HCT116 (cell line): ENCODE results near the gene UGT1A9. TPM values are rescaled to one million over a fixed set of nuclear protein-coding genes. Genes with fewer than 3 reads are reported as not detected.

ENCODE experiments used
- ATAC-seq: fragments of 200-7000 bp; cut with Tn5 transposase; 2 replicates; pipeline ENCODE4 v1.9.1; 2020; ENCODE audit warnings: mild to moderate bottlenecking, moderate library complexity
- Bru-seq: library from RNA; stranded (reverse); fragments of 400-500 nt; gene quantifications from one replicate; lab custom pipeline; 2021; lab: Mats Ljungman, UMichigan
- BruChase-seq, 2 experiments: library from RNA; stranded (reverse); fragments of 400-500 nt; gene quantifications; one replicate each; lab custom pipeline; 2021; lab: Mats Ljungman, UMichigan
- BruUV-seq: library from RNA; stranded (reverse); fragments of 400-500 nt; replicated peaks from 2 replicates; lab custom pipeline; 2021; lab: Mats Ljungman, UMichigan
- CTCF ChIA-PET: fragments of 300-600 bp; sonication (Branson Sonifier 250); formaldehyde crosslinking; loops from one replicate; lab custom pipeline; 2021; ENCODE audit warnings: antibody characterized with exemption; lab: Charles Lee
- POLR2A ChIA-PET: fragments of 300-600, 350-600 bp; sonication (Branson Sonifier 250); formaldehyde crosslinking; loops from one replicate; lab custom pipeline; 2021; ENCODE audit warnings: antibody characterized with exemption; lab: Charles Lee
- RAD21 ChIA-PET, 2 experiments: fragments of 300-600 bp; sonication (Branson Sonifier 250); formaldehyde crosslinking; loops; one replicate each; lab custom pipeline; 2023; ENCODE audit warnings: low total read pairs in 2 of 2; ENCODE audit not compliant: uncharacterized antibody in 2 of 2, unreplicated experiment in 2 of 2, low non-redundant PET in 1 of 2; lab: Charles Lee
- DNase-seq: peaks from one replicate; pipeline ENCODE4 v3.0.0-alpha.2; 2010; ENCODE audit warnings: low read depth, low spot score
- H2AFZ ChIP-seq: fragments of 200-600 bp; shearing (Covaris generic), sonication (generic); 2 replicates; pipeline ENCODE4 v1.6.1; 2017; ENCODE audit warnings: low read depth, mixed run types, mixed read lengths, antibody characterized with exemption, low read length; ENCODE audit not compliant: poor library complexity, severe bottlenecking
- H3K27ac ChIP-seq: 2 replicates; pipeline ENCODE4 v1.5.1; 2012; ENCODE audit warnings: low read depth, low read length
- H3K27me3 ChIP-seq: fragments of 200-600 bp; sonication (generic); 2 replicates; pipeline ENCODE4 v1.6.1; 2016; ENCODE audit warnings: mixed run types, low read length, mixed read lengths; ENCODE audit not compliant: insufficient read depth
- H3K36me3 ChIP-seq, 2 experiments: fragments of 200-500 bp in 1 of 2; fragments of 200-600 bp in 1 of 2; sonication (Bioruptor generic) in 1 of 2; sonication (generic) in 1 of 2; 2 replicates each; pipeline versions ENCODE4 v1.5.1 to v1.6.1; 2014 to 2016; ENCODE audit warnings: low read length in 2 of 2, inconsistent platforms in 1 of 2, mixed read lengths in 1 of 2, mixed run types in 1 of 2; ENCODE audit not compliant: insufficient read depth in 2 of 2, control insufficient read depth in 1 of 2
- H3K4me1 ChIP-seq, 2 experiments: fragments of 200-600 bp in 1 of 2; sonication (generic) in 1 of 2; 2 replicates each; pipeline versions ENCODE4 v1.5.1 to v1.6.1; 2012 to 2017; ENCODE audit warnings: low read length in 2 of 2, inconsistent platforms in 1 of 2, mild to moderate bottlenecking in 1 of 2, mixed read lengths in 1 of 2, mixed run types in 1 of 2, moderate library complexity in 1 of 2; ENCODE audit not compliant: insufficient read depth in 2 of 2, control insufficient read depth in 1 of 2
- H3K4me2 ChIP-seq: fragments of 200-600 bp; sonication (generic); 2 replicates; pipeline ENCODE4 v1.6.1; 2017; ENCODE audit warnings: mixed run types, low read length, mixed read lengths
- H3K4me3 ChIP-seq, 2 experiments: fragments of 200-600 bp in 1 of 2; sonication (generic) in 1 of 2; replicated peaks in 1 of 2; 2 replicates each; pipeline ENCODE4 v1.5.1; 2011 to 2016; ENCODE audit warnings: low read length in 2 of 2, control low read depth in 1 of 2, low read depth in 1 of 2, mild to moderate bottlenecking in 1 of 2, mixed read lengths in 1 of 2, mixed run types in 1 of 2
- H3K79me2 ChIP-seq: fragments of 200-600 bp; sonication (generic); 2 replicates; pipeline ENCODE4 v1.6.1; 2017; ENCODE audit warnings: mild to moderate bottlenecking, mixed run types, low read length, moderate library complexity, mixed read lengths; ENCODE audit not compliant: insufficient read depth
- H3K9ac ChIP-seq: fragments of 200-600 bp; sonication (generic); 2 replicates; pipeline ENCODE4 v1.6.1; 2016; ENCODE audit warnings: low read length, mixed read lengths
- H3K9me2 ChIP-seq: fragments of 200-600 bp; sonication (generic), shearing (Covaris generic); 2 replicates; pipeline ENCODE4 v1.6.1; 2017; ENCODE audit warnings: mixed run types, mild to moderate bottlenecking, moderate library complexity; ENCODE audit not compliant: insufficient read depth
- H3K9me3 ChIP-seq, 2 experiments: fragments of 200-500 bp in 1 of 2; fragments of 200-600 bp in 1 of 2; sonication (Bioruptor generic) in 1 of 2; sonication (generic) in 1 of 2; 2 replicates each; pipeline ENCODE4 v1.6.1; 2014 to 2017; ENCODE audit warnings: low read length in 2 of 2, mixed read lengths in 2 of 2, inconsistent platforms in 1 of 2, low read depth in 1 of 2, mild to moderate bottlenecking in 1 of 2, mixed run types in 1 of 2, moderate library complexity in 1 of 2; ENCODE audit not compliant: control insufficient read depth in 1 of 2, insufficient read depth in 1 of 2
- H4K20me1 ChIP-seq: fragments of 200-600 bp; sonication (generic), shearing (Covaris generic); 2 replicates; pipeline ENCODE4 v1.6.1; 2017; ENCODE audit warnings: mixed run types, mild to moderate bottlenecking, moderate library complexity; ENCODE audit not compliant: insufficient read depth
- ATF3 ChIP-seq: IDR thresholded peaks from 2 replicates; pipeline ENCODE4 v1.6.1; 2012
- CBX3 ChIP-seq: IDR thresholded peaks from 2 replicates; pipeline ENCODE4 v1.6.1; 2012; ENCODE audit warnings: low read depth
- CTCF ChIP-seq, 3 experiments: fragments of 200-600 bp in 1 of 3; sonication (generic) in 1 of 3; IDR thresholded peaks in 2 of 3; conservative IDR thresholded peaks in 1 of 3; 2 replicates each; pipeline ENCODE4 v1.5.1; 2012 to 2017; ENCODE audit warnings: low read depth in 2 of 3, low read length in 2 of 3, antibody characterized with exemption in 1 of 3, borderline replicate concordance in 1 of 3, control low read depth in 1 of 3, mild to moderate bottlenecking in 1 of 3, mixed read lengths in 1 of 3, mixed run types in 1 of 3, moderate library complexity in 1 of 3; ENCODE audit not compliant: insufficient read depth in 1 of 3
- EGR1 ChIP-seq: IDR thresholded peaks from 2 replicates; pipeline ENCODE4 v1.6.1; 2012; ENCODE audit warnings: low read depth
- ELF1 ChIP-seq: IDR thresholded peaks from 2 replicates; pipeline ENCODE4 v1.6.1; 2012; ENCODE audit warnings: low read depth, borderline replicate concordance
- EZH2 ChIP-seq: fragments of 200-600 bp; sonication (generic); IDR thresholded peaks from 2 replicates; pipeline ENCODE4 v1.6.1; 2017; ENCODE audit warnings: antibody characterized with exemption, mixed run types
- EZH2phosphoT487 ChIP-seq: fragments of 200-600 bp; IDR thresholded peaks from 2 replicates; pipeline ENCODE4 v1.6.1; 2018; ENCODE audit warnings: antibody characterized with exemption, borderline replicate concordance
- FOSL1 ChIP-seq: IDR thresholded peaks from 2 replicates; pipeline ENCODE4 v1.6.1; 2012; ENCODE audit warnings: low read depth
- JUND ChIP-seq: IDR thresholded peaks from 2 replicates; pipeline ENCODE4 v1.6.1; 2012
- MAX ChIP-seq: IDR thresholded peaks from 2 replicates; pipeline ENCODE4 v1.6.1; 2012
- POLR2A ChIP-seq: IDR thresholded peaks from 2 replicates; pipeline ENCODE4 v1.7.0; 2011; ENCODE audit warnings: borderline replicate concordance; ENCODE audit not compliant: insufficient read depth, insufficient read length; ENCODE audit errors: extremely low read depth
- POLR2AphosphoS5 ChIP-seq: IDR thresholded peaks from 2 replicates; pipeline ENCODE4 v1.6.1; 2011; ENCODE audit warnings: mild to moderate bottlenecking, low read depth, low read length, moderate library complexity
- TCF7L2 ChIP-seq: IDR thresholded peaks from 2 replicates; pipeline ENCODE4 v1.7.0; 2011; ENCODE audit warnings: borderline replicate concordance, inconsistent platforms; ENCODE audit not compliant: insufficient read depth, insufficient read length; ENCODE audit errors: extremely low read depth
- YY1 ChIP-seq: IDR thresholded peaks from 2 replicates; pipeline ENCODE4 v1.6.1; 2011; ENCODE audit warnings: low read length, low read depth, moderate library complexity, mild to moderate bottlenecking; ENCODE audit not compliant: insufficient replicate concordance; ENCODE audit errors: extremely low read depth
- ZFX ChIP-seq: fragments of 450-650 bp; IDR thresholded peaks from 2 replicates; pipeline ENCODE4 v1.6.1; 2017
- ZNF274 ChIP-seq: fragments of 200-500 bp; sonication (Bioruptor generic); IDR thresholded peaks from 2 replicates; pipeline ENCODE4 v1.6.1; 2014; ENCODE audit warnings: mild to moderate bottlenecking, low read depth, low read length, inconsistent platforms
- intact Hi-C: fragments of 100-400 bp; cut with micrococcal nuclease; formaldehyde crosslinking; loops from 2 replicates; pipeline ENCODE4 v1.10.0; 2022
- long read RNA-seq: library from polyadenylated mRNA; unstranded; transcript quantifications from one replicate; pipeline ENCODE4 v2.0.0, GENCODE V29; 2021; ENCODE audit not compliant: unreplicated experiment
- polyA plus RNA-seq: library from polyadenylated mRNA; unstranded; fragments of >200 nt; gene quantifications from 2 replicates; pipeline ENCODE4 v1.2.1, GENCODE V29; 2012; ENCODE audit warnings: missing spikeins
- total RNA-seq: library from RNA; stranded (reverse); gene quantifications from one replicate; pipeline ENCODE4 v1.2.1, GENCODE V29; 2021; ENCODE audit not compliant: unreplicated experiment

UGT1A9 gene
- total RNA-seq (not detected), Bru-seq, nascent RNA (not detected), BruChase-seq, experiment 1, labeled RNA remaining after a 6-hour chase (not detected), BruChase-seq, experiment 2, labeled RNA remaining after a 2-hour chase (percentile 22 among the genes with signal in this experiment)
- not detected in 2 replicates for polyA plus RNA-seq
- long read RNA-seq: 0 reads

- POLR2A ChIA-PET: no interaction called here
- no peak within 1 kb of the TSS for H2AFZ ChIP-seq
- H3K4me1 ChIP-seq: no peaks in the 10 kb centered on the region
- no TSS peak for BruUV-seq
- no peak within 1 kb of the TSS for H3K4me2 ChIP-seq
- no peak within 1 kb of the TSS for H3K4me3 ChIP-seq
- H3K79me2 ChIP-seq: no peaks in the 10 kb centered on the region
- CTCF ChIA-PET: no interaction called here
- no peak within 1 kb of the TSS for H3K9ac ChIP-seq
- ATAC-seq (no peak), DNase-seq (no peak)
- H3K9me2 ChIP-seq: no peaks in the 10 kb centered on the region
- no peaks in the 10 kb centered on the region for H4K20me1 ChIP-seq
- no peaks in the 10 kb centered on the region for H3K36me3 ChIP-seq
- H3K27ac ChIP-seq: no peak within 1 kb of the TSS
- TF ChIP-seq POLR2A: no peak
- TF ChIP-seq TCF7L2: no peak
- no peak for TF ChIP-seq ATF3
- no peak for TF ChIP-seq ZFX
- no peak for TF ChIP-seq POLR2AphosphoS5
- intact Hi-C loops: no loop called here
- no peaks in the 10 kb centered on the region for H3K9me3 ChIP-seq
- RAD21 ChIA-PET: no interaction called here
- H3K27me3 ChIP-seq: no peaks in the 10 kb centered on the region
These were observed at the start of gene UGT1A9 for GRCh38 chr2:233671290-233672161. TSS of gene UGT1A9 (plus strand) at chr2:233671898. CDS start at chr2:233671935, 37 bp downstream.

- ATAC-seq: no peak
- Histone ChIP-seq H3K27me3 (no peaks in the 10 kb centered on the region), H4K20me1 (no peaks in the 10 kb centered on the region), H3K4me3 (no peak overlapping the region), H3K9me3 (no peaks in the 10 kb centered on the region), H2AFZ (no peak overlapping the region), H3K9ac (no peak overlapping the region), H3K79me2 (no peaks in the 10 kb centered on the region), H3K9me2 (no peaks in the 10 kb centered on the region), H3K4me1 (no peaks in the 10 kb centered on the region), H3K27ac (no peak overlapping the region), H3K36me3 (no peaks in the 10 kb centered on the region), H3K4me2 (no peak overlapping the region)
- BruUV-seq: no TSS peak
- no peak for DNase-seq
- intact Hi-C loops: no loop called here
- CTCF ChIA-PET: no interaction called here
- POLR2A ChIA-PET: no interaction called here
- RAD21 ChIA-PET: no interaction called here
- no peak for TF ChIP-seq YY1
- no peak for TF ChIP-seq EGR1
- TF ChIP-seq JUND: no peak
- TF ChIP-seq ELF1: no peak
- TF ChIP-seq FOSL1: no peak
- TF ChIP-seq MAX: no peak
- no peak for TF ChIP-seq EZH2phosphoT487
- no peak for TF ChIP-seq EZH2
- no peak for TF ChIP-seq CBX3
- no peak for TF ChIP-seq CTCF (IDR thresholded peaks at IDR 0.05 in 2 of 3, conservative IDR thresholded peaks at IDR 0.05 in 1 of 3; ENCODE audit: borderline replicate concordance in 1 of 3, insufficient read depth in 1 of 3, low read depth in 2 of 3, low read length in 2 of 3)
- no peak for TF ChIP-seq ZNF274
- no peak for TF ChIP-seq POLR2AphosphoS5
- TF ChIP-seq ZFX: no peak
These were observed 44.2 kb upstream of the UGT1A9 start for GRCh38 chr2:233627331-233628025.
